NCI-H345 (cell line): Measurements from ENCODE around the gene NKX1-2.
"Not testable (repeated sequence)": the region's sequence is repeated elsewhere in the genome, so short reads cannot be mapped to it uniquely, and the experiment has no call there.

Experiments used
- DNase-seq: peaks from one replicate; lab custom pipeline; 2025; lab: John Stamatoyannopoulos, UW

Gene NKX1-2

GRCh38 chr10:124451276-124451675 is 1.4 kb upstream of the NKX1-2 start:
- no peak for DNase-seq

GRCh38 chr10:124450783-124451057 is 885 bp upstream of the NKX1-2 start:
- no peak for DNase-seq

GRCh38 chr10:124449170-124450011 is 444 bp downstream of the NKX1-2 start:
- DNase-seq: no peak

- DNase-seq: no peak
These were observed 1.1 kb downstream of the NKX1-2 start for GRCh38 chr10:124448696-124449169.

- peak; percentile 6 for DNase-seq
These were observed 1.9 kb downstream of the NKX1-2 start for GRCh38 chr10:124447751-124448466.

- no peak for DNase-seq
These were observed 2.7 kb downstream of the NKX1-2 start for GRCh38 chr10:124446830-124447750.

- DNase-seq: not testable (repeated sequence)
These were observed 8.1 kb downstream of the NKX1-2 start for GRCh38 chr10:124441694-124442093.

GRCh38 chr10:124436191-124436638 is 13.6 kb downstream of the NKX1-2 start:
- no peak for DNase-seq

GRCh38 chr10:124435683-124436082 is 14.2 kb downstream of the NKX1-2 start:
- DNase-seq: not testable (repeated sequence)

- DNase-seq: no peak
These were observed 16.4 kb downstream of the NKX1-2 start for GRCh38 chr10:124433461-124433860.

- no peak for DNase-seq
These were observed 19.8 kb downstream of the NKX1-2 start for GRCh38 chr10:124430077-124430476.

GRCh38 chr10:124429576-124429975 is 20.3 kb downstream of the NKX1-2 start:
- DNase-seq: peak; percentile 2

- DNase-seq: no peak
These were observed 21.5 kb downstream of the NKX1-2 start for GRCh38 chr10:124428207-124428777.

- DNase-seq: no peak
These were observed 24.4 kb downstream of the NKX1-2 start for GRCh38 chr10:124425227-124425962.

- no peak for DNase-seq
These were observed 26.0 kb downstream of the NKX1-2 start for GRCh38 chr10:124423813-124424212.

- DNase-seq: no peak
These were observed 27.1 kb downstream of the NKX1-2 start for GRCh38 chr10:124422742-124423141.

- no peak for DNase-seq
These were observed 29.6 kb downstream of the NKX1-2 start for GRCh38 chr10:124420254-124420653.

GRCh38 chr10:124419635-124420034 is 30.2 kb downstream of the NKX1-2 start:
- DNase-seq: no peak

GRCh38 chr10:124418726-124419501 is 30.9 kb downstream of the NKX1-2 start, which contains the start of gene OAT:
Gene OAT, minus strand, starts transcription at chr10:124418923. Its CDS starts 6,752 bp downstream, at chr10:124412171.
- peak; percentile 93 for DNase-seq
